Upper lobe of left lung (tissue), 4 donors: Measurements from ENCODE around the gene LRRK1.
A peak's percentile ranks its signal among the peaks of the same experiment; 100 is the strongest.

Source experiments
- EP300 ChIP-seq, 4 donors: sonication (generic); formaldehyde crosslinking; IDR thresholded peaks; one replicate each; pipeline ENCODE4 v1.5.1; 2017; ENCODE audit warnings: antibody characterized with exemption in 4 of 4, control low read depth in 2 of 4
- POLR2A ChIP-seq, 4 donors: fragments of 450-650 bp; IDR thresholded peaks; one replicate each; pipeline ENCODE4 v1.5.1; 2016 to 2017; ENCODE audit warnings: antibody characterized with exemption in 4 of 4, mild to moderate bottlenecking in 2 of 4
- TF ChIP-seq, protein P1 (sequence below), 6 experiments: fragments of 450-650 bp in 4 of 6; fragments of 200-600 bp in 2 of 6; sonication (generic) in 2 of 6; IDR thresholded peaks; one replicate each; pipeline ENCODE4 v1.5.1; 2016 to 2019; ENCODE audit warnings: antibody characterized with exemption in 6 of 6

DNA sequence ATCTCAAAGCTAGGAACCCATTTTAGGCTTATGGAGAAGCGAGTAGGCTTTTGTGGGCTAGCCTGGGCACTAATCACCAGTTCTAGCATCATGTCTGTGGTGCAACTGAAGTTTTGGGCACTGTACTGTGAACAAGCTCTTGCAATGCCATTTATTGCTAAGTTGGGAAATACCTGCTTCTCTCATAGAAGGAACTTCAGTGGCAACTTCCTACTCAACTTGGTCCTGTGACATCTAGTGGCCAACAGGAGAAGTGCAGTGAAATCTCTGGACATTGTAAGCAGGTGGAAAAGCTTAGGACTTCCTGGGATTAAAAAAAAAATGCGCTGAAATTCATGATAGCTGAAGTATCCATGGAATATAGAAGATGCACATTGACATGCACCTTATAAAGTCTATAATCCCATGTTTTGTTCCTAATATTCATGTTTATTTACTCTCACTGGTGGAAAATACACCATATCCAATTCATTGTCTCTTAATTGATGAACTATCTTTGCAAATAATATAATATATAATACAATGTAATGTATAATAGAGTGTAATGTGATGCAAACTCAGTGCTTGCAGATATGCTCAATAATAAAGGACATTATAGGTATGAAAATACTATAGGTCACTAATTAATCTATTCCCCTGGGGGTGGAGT, 46.0 kb upstream of the LRRK1 start:
- TF ChIP-seq, protein P1, sequence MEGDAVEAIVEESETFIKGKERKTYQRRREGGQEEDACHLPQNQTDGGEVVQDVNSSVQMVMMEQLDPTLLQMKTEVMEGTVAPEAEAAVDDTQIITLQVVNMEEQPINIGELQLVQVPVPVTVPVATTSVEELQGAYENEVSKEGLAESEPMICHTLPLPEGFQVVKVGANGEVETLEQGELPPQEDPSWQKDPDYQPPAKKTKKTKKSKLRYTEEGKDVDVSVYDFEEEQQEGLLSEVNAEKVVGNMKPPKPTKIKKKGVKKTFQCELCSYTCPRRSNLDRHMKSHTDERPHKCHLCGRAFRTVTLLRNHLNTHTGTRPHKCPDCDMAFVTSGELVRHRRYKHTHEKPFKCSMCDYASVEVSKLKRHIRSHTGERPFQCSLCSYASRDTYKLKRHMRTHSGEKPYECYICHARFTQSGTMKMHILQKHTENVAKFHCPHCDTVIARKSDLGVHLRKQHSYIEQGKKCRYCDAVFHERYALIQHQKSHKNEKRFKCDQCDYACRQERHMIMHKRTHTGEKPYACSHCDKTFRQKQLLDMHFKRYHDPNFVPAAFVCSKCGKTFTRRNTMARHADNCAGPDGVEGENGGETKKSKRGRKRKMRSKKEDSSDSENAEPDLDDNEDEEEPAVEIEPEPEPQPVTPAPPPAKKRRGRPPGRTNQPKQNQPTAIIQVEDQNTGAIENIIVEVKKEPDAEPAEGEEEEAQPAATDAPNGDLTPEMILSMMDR (IDR thresholded peaks at IDR 0.05): peak; percentile 78 to 97 (median 92)
- no peak for TF ChIP-seq EP300 (IDR thresholded peaks at IDR 0.05)
- no peak for TF ChIP-seq POLR2A (IDR thresholded peaks at IDR 0.05)
